ENCODE results near the gene JADE1.

GRCh38 chr4:128859887-128860677, 50.6 kb downstream of the JADE1 start:
- TF ChIP-seq GATA3 (IDR thresholded peaks at IDR 0.05; ENCODE audit: low read depth, low read length) (no peak), GATA2 (IDR thresholded peaks at IDR 0.05; ENCODE audit: low read depth, low read length) (no peak)

All from SH-SY5Y (cell line).